Retinal pigment epithelial cell (primary cell): Measurements from ENCODE around the gene SAMD10.

Source experiments
- DNase-seq: peaks from one replicate; pipeline ENCODE4 v3.0.0-alpha.2; 2010; ENCODE audit warnings: low read depth
- H3K4me3 ChIP-seq: 2 replicates; pipeline ENCODE4 v1.5.1; 2011; ENCODE audit warnings: mild to moderate bottlenecking, low read length, control low read depth, moderate library complexity
- CTCF ChIP-seq: conservative IDR thresholded peaks from 2 replicates; pipeline ENCODE4 v1.5.1; 2011; ENCODE audit warnings: low read depth, low read length, control low read depth, inconsistent platforms

SAMD10 gene

GRCh38 chr20:63950701-63951397 lies 28.6 kb downstream of the SAMD10 start:
- H3K4me3 ChIP-seq = no peak overlapping the region
- no peak for DNase-seq
- TF ChIP-seq CTCF = no peak

- TF ChIP-seq CTCF = no peak
- DNase-seq = no peak
- H3K4me3 ChIP-seq = no peak overlapping the region
Observed at GRCh38 chr20:63947638-63948456, 31.6 kb downstream of the SAMD10 start.

GRCh38 chr20:63946986-63947637 lies 32.3 kb downstream of the SAMD10 start:
- no peak for TF ChIP-seq CTCF
- no peak overlapping the region for H3K4me3 ChIP-seq
- no peak for DNase-seq

- no peak overlapping the region for H3K4me3 ChIP-seq
- TF ChIP-seq CTCF = no peak
- DNase-seq = no peak
Observed at GRCh38 chr20:63945921-63946920, 33.2 kb downstream of the SAMD10 start.

- no peak overlapping the region for H3K4me3 ChIP-seq
- no peak for DNase-seq
- TF ChIP-seq CTCF = no peak
Observed at GRCh38 chr20:63945031-63945658, 34.3 kb downstream of the SAMD10 start.
